ENCODE data around the gene NFIA.

- TF ChIP-seq EP300 (IDR thresholded peaks at IDR 0.05; ENCODE audit: borderline replicate concordance) (no peak), NFIC (IDR thresholded peaks at IDR 0.05) (no peak), TCF12 (IDR thresholded peaks at IDR 0.05; ENCODE audit: low read depth) (no peak), FOXM1 (IDR thresholded peaks at IDR 0.05; ENCODE audit: borderline replicate concordance, low read depth) (no peak), MAX (IDR thresholded peaks at IDR 0.05) (no peak), TAF1 (IDR thresholded peaks at IDR 0.05; ENCODE audit: low read depth) (no peak), CEBPB (IDR thresholded peaks at IDR 0.05) (no peak), YY1 (IDR thresholded peaks at IDR 0.05; ENCODE audit: low read depth) (no peak), RAD21 (IDR thresholded peaks at IDR 0.05; ENCODE audit: low read depth) (no peak)
These were observed 20.3 kb downstream of the NFIA start for GRCh38 chr1:61102621-61103020.

All from Ishikawa (cell line).